Cerebellar nuclear complex (tissue), 1 donor: ENCODE measurements around the gene SF3B3.
A peak's percentile ranks its signal among the peaks of the same experiment; 100 is the strongest.

ENCODE experiments used
- DNase-seq, 2 experiments: peaks; one replicate each; lab custom pipeline; 2025; lab: John Stamatoyannopoulos, UW

SF3B3 gene

GRCh38 chr16:70523743-70524398 is at the start of gene SF3B3:
Gene SF3B3, plus strand, starts transcription at chr16:70523816. Its CDS starts 2,841 bp downstream, at chr16:70526657.
- DNase-seq = peak in 1 of 2 experiments; percentile 71

DNA sequence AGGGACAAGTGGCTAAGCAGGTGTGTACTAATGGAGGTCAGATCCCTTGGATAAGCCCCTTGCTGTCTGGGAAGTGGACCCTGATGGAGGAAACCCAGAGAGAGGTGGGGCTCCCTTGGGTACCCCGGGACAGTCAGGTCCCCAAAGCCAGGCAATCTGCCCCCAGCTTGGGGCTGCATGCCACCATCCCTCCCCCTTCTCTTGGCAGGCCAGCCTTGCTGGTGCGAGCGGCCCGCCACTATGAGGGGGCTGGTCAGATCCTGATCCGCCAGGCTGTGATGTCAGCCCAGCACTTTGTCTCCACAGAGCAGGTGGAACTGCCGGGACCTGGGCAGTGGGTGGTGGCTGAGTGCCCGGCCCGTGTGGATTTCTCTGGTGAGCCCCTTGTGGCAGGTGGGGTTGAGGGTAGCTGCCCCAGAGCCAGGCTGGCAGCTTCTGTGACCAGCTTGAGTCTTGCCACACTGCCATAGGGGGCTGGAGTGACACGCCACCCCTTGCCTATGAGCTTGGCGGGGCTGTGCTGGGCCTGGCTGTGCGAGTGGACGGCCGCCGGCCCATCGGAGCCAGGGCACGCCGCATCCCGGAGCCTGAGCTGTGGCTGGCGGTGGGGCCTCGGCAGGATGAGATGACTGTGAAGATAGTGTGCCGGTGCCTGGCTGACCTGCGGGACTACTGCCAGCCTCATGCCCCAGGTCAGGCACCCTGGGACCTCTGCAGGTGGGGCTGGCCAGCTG is 49.1 kb upstream of the SF3B3 start:
- no peak for DNase-seq

DNA sequence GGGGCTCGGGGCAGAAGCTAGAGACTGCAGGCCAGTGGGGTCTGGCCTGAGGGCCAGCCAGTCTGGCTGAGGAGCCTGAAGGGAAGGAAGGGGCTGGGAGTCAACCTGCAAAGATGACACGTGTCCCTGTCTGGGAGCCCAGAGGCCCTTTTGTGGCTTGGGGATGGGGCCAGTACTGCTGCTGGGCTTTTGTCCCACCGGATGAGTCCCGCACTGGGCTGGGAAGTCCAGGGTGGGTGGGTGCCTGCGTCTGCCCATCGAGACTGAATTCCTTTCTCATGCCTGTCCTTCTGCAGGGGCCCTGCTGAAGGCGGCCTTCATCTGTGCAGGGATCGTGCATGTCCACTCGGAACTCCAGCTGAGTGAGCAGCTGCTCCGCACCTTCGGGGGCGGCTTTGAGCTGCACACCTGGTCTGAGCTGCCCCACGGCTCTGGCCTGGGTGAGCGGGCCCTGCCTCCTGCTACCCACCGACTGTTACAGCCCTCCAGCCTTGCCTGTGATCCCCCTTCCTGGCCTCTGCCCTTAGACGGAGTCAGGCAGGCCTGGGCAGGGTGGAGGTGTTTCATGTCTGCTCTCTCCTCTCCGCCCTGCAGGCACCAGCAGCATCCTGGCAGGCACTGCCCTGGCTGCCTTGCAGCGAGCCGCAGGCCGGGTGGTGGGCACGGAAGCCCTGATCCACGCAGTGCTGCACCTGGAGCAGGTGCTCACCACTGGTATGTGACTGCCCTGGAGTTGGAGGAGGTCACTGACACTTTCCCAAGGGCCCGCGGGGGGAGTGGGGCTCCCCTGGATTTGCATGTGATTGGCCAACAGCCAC is 48.4 kb upstream of the SF3B3 start:
- no peak for DNase-seq

GRCh38 chr16:70476272-70477020 is 47.2 kb upstream of the SF3B3 start:
- DNase-seq = peak in 1 of 2 experiments; percentile 74

GRCh38 chr16:70478169-70478568 is 45.4 kb upstream of the SF3B3 start:
- no peak for DNase-seq

DNA sequence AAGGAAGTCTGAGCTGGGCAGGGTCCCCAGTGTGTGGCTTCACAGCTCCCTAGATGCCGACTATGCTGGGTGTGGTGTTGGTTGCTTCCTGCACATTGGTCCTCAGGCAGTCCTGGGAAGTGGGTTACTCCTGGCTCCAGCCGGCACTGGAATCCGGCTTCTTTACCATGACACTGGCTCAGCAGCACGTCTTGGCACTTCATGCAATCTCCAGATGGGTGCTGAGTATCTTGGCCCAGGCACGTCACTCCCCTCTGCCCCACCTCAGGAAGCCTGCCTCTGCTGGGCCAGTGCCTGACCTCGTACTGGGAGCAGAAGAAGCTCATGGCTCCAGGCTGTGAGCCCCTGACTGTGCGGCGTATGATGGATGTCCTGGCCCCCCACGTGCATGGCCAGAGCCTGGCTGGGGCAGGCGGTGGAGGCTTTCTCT is 44.7 kb upstream of the SF3B3 start:
- no peak for DNase-seq

GRCh38 chr16:70480127-70481105 is 43.2 kb upstream of the SF3B3 start:
- no peak for DNase-seq

- DNase-seq = no peak
These were observed 41.6 kb upstream of the SF3B3 start for GRCh38 chr16:70481929-70482536.

- no peak for DNase-seq
These were observed 41.0 kb upstream of the SF3B3 start for GRCh38 chr16:70482624-70483023.

GRCh38 chr16:70483426-70483825 is 40.2 kb upstream of the SF3B3 start:
- DNase-seq = no peak

DNA sequence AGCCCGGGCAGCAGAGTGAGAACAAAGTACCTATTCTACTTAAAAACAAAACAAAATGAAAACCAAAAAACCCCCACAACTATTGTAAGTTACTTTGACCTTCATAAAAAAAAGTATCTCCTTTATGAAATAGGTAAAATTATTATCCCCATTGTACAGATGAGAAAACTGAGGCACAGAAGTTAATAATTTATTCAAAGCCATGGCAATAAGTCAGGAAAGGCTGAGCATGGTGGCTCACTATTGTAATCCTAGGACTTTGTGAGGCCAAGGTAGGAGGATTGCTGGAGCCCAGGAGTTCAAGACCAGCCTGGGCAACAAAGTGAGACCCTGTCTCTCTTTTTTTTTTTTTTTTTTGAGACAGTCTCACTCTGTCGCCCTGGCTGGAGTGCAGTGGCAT is 38.7 kb upstream of the SF3B3 start:
- DNase-seq = no peak

- DNase-seq = no peak
These were observed 33.4 kb upstream of the SF3B3 start for GRCh38 chr16:70490261-70490660.

- DNase-seq = no peak
These were observed 29.8 kb upstream of the SF3B3 start for GRCh38 chr16:70493802-70494201.

DNA sequence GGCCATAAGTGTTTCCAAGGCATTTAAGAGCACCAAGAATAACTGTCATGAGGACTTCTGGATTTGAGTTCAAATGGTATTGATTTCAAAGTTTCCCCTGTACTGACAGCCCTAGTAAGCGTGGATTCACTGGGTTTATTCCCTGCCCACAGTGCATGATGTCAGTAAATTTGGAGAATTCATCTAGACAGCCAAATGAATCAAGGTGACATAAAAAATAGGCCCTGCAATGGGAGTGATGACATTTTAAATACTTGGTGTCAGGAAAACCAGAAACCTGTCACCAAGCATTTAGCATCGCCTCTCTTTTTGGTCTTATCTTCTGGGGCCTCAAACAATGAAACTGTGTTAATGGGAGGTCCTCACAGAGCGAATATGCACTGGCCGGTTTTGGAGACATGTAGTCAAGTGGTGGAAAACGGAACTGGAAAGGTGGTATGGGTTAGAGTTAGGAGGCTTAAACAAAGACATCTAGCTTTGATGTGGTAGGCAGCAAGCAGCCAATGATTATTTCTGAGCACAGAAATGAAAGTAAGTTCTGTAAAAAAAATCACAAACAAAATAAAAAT is 29.3 kb upstream of the SF3B3 start:
- DNase-seq = no peak

DNA sequence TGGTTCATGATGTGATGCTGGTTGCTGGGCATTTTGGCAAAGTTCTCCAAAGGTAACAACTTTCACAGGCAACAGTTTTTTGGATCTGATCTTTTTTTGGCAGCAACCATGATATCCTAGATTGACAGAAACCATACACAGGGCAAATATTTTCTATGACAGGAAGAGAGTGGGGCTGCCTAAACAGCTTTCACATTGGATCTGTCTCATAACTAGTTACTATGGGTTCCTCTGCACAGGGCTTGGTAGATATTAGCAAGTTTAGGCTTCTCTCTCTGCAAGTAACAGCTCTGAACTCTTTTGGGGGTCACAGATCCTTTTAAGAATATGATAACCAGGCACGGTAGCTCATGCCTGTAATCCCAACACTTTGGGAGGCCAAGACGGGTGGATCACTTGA is 28.8 kb upstream of the SF3B3 start:
- no peak for DNase-seq

DNA sequence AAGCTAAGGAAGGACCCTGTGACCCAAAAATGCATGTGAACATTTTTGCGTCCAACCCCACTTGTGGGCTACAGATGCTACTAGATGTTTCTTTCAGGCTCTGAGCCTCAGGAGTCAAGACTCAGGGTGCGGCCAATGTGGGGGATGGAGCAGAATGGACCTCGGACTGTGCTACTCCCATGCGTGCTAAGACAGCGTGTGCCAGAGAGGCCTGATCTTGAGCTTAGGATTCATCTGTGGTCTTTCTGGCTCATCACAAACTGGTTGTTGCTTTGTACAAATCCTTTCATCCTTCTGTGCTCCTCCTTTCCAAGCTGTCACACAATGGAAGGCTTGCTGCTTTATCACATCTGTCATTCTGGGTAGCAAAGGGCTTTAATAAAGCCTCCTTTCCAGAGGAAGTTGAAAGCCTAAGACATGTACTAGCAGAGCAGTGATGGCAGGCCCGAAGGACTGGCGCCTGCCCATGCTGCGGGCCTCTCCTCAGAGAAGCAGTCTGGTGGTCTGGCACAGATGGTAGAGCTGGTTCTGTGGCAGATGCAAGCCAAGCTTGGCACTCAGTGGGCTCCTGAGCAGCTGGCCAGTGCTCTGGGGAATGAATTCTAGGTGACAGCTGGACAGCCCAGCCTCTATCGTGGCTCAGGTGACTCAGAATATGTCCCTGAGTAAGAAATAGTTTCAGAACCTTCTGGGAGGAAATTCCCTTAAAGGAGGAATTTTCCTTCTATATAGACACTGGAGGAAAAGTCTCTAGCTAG is 28.0 kb upstream of the SF3B3 start:
- DNase-seq = no peak

GRCh38 chr16:70496513-70496912 is 27.1 kb upstream of the SF3B3 start:
- DNase-seq = no peak

DNA sequence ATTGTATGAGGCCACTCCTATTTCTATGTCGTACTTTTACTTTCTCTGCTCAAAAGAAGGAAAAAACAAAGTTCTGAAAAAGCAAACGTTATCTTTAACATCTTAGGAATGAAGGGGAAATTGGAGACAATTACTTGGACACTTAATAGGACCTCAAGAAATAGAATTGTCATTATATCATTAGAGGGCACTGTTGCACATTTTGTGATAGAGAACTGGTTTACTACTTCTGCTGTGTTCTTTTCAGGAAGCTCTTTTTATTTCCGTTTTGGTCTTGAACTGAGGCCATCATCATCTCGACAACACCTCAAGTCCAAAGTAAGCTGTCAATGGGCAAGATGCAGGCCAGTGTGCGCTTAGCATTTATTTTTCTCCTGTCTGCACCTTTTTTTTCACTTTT is 14.9 kb upstream of the SF3B3 start:
- DNase-seq = no peak

DNA sequence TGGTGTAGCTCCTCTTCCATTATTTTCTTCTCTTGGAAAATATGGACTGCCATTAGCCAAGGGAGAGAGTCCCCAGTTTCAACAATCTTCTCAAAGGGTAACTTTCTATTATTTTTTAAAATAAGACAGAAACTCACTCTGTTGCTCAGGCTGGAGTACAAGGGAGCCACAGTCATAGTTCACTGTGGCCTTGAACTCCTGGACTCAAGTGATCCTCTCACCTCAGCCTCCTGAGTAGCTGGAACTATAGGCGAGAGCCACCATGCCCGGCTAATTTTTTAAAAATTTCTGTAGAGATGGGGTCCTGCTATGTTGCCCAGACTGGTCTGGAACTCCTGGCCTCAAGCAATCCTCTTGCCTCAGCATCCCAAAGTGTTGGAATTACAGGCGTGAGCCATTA is 13.4 kb upstream of the SF3B3 start:
- DNase-seq = no peak
